ENCODE data around the gene SCNM1.
"Not testable (repeated sequence)": the region's sequence is repeated elsewhere in the genome, so short reads cannot be mapped to it uniquely, and the experiment has no call there.

Gene SCNM1

DNA sequence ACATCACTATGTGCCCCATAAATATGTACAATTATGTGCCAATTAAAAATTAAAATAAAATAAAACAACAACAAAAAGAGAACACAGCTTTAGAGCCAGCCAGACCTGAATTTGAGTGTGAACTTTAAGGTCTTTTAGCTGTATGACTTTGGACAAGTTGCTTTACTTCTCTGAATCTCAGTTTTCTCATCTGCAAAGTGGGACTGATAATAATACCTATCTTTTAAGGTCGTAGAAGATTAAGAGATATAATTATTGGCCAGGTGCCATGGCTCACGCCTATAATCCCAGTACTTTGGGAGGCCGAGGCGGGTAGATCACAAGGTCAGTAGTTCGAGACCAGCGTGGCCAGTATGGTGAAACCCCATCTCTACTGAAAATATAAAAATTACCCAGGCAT, 27.4 kb downstream of the SCNM1 start:
- DNase-seq (ENCODE audit: low read depth in 3 of 3), result no peak

- DNase-seq (ENCODE audit: low read depth in 3 of 3), result no peak
Observed at GRCh38 chr1:151193856-151194255, 27.9 kb downstream of the SCNM1 start.

- not testable (repeated sequence) for DNase-seq (ENCODE audit: low read depth in 3 of 3)
Observed at GRCh38 chr1:151194894-151195594, 29.1 kb downstream of the SCNM1 start.

- DNase-seq (ENCODE audit: low read depth in 3 of 3), result peak in 1 of 3 donors; percentile 31
Observed at GRCh38 chr1:151196292-151196800, 30.4 kb downstream of the SCNM1 start.

DNA sequence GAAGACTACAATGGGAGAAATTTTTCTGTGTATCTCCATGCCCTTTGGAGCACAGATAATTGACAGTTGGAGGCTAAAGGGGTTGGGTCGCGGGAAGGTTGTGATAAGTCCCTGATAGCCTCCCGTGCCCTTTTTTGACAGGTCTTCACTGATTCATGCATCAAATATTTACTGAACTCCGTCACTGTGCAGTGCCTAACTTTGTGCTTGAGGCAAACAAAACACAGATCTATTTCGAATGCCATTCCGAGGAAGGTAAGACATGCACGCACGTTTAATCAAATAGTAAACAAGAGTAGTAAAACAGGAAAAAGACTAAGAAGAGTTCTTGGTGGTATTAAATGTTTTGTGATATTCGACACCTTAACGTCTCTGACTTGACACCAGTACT, 31.9 kb downstream of the SCNM1 start:
- DNase-seq (ENCODE audit: low read depth in 3 of 3), result no peak

DNA sequence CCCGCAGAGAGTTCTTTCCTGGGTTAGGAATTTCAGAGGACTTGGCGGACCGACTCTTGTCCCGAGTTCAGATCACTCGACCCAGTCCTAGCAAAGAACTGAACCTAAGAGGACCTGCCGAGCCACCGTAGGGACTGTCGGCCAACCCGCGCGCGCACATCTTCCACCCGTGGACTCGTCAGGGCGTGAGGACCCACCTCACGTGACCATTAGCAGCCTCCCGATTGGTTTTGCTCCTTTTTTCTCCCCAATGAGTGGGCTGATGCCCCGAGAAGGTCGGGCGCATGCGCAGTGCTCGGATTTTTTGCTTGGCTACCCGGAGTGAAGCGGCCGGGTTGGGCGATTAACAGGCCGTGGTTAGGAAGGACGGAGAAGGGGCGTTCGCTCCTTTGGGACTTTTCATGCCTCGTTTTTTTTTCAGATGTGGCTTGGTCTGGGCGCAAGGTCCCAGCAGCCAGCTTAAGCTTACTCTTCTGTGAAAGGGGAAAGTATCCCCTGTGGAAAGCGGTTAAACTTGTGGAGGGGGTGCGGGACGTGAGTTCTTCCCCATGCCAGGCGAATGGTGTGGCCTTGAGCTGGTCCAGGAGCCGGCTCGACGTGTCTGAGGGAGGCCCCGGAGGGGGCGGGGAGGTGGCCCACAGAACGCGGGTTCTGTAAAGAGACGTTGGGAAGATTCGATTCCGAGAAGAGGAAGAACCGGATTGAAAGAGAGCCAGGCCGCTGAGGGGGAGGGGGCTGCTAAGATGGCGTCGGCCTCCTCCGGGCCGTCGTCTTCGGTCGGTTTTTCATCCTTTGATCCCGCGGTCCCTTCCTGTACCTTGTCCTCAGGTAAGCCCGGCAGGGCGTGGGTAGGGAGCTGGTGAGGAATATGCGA, 32.5 kb downstream of the SCNM1 start, which contains the start of gene PIP5K1A:
Gene PIP5K1A, plus strand, starts transcription at position 299 of the 874 bp plus-strand sequence. Its CDS starts 445 bp downstream, at position 744.
- DNase-seq (ENCODE audit: low read depth in 3 of 3), result peak; percentile 98 to 99 (median 98)

GRCh38 chr1:151199873-151200581, 34.1 kb downstream of the SCNM1 start:
- no peak for DNase-seq (ENCODE audit: low read depth in 3 of 3)

DNA sequence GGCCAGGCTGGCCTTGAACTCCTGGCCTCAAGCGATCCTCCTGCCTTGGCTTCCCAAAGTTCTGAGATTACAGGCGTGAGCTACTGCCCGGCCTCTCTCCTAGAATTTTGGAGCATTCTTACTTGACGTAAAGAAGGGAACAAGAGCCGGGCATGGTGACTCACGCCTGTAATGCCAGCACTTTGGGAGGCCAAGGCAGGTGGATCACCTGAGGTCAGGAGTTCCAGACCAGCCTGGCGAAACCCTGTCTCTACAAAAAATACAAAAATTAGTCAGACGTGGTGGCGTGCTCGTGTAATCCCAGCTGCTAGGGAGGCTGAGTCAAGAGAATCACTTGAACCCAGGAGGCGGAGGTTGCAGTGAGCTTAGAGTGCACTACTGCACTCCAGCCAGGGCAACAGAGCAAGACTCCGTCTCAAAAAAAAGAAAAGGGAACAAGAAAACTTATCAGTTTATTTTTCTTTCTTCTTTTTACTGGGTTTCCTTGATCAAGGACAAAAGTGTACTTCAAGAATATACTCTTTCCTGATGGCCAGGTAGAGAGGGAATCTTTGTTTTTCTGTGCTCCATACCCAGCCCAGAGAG, 39.5 kb downstream of the SCNM1 start:
- not testable (repeated sequence) for DNase-seq (ENCODE audit: low read depth in 3 of 3)

GRCh38 chr1:151210830-151211229, 44.9 kb downstream of the SCNM1 start:
- DNase-seq (ENCODE audit: low read depth in 3 of 3), result no peak

- DNase-seq (ENCODE audit: low read depth in 3 of 3), result no peak
Observed at GRCh38 chr1:151211972-151212705, 46.2 kb downstream of the SCNM1 start.

DNA sequence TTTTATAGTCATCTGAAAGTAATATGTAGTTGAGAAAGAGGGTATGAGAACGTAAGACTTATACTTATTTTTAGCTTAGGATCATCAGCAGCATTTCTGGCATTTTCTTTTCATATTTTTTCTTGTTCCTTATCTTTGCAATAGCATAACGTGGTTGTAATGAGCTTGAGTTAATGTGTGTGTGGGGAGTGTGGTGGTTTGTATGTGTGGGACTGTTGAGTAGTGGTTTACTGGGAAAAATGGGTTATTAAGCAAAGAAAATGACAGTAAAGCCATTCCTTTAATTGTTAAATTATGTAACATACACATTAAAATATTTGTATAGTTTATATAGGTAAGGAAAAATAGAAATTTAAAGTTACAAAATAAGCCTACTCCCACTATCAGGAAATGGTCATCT, 47.6 kb downstream of the SCNM1 start:
- DNase-seq (ENCODE audit: low read depth in 3 of 3), result no peak
